ENCODE results near the gene EFCAB3.

EFCAB3 gene

DNA sequence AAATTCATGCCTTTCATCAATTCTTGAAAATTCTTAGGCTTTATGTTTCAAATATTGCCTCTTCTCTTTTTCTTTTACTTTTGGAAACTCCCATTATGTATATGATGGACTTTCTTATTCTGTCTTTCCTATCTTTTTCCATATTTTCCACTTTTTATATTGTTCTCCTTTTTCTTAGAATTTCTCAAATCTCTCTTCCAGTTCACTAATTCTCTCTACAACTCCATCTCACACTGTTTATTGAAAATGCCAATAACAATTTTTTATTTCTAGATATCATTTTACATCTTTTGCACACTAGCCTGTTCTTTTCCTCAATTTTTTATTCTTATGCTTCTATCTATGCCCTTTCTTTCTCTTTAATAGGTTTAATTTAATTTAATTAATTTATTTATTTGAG lies 43.8 kb upstream of the EFCAB3 start (continued):
- no peak for TF ChIP-seq ZNF311 (tag by site-specific recombination; IDR thresholded peaks at IDR 0.05; ENCODE audit: borderline replicate concordance)

DNA sequence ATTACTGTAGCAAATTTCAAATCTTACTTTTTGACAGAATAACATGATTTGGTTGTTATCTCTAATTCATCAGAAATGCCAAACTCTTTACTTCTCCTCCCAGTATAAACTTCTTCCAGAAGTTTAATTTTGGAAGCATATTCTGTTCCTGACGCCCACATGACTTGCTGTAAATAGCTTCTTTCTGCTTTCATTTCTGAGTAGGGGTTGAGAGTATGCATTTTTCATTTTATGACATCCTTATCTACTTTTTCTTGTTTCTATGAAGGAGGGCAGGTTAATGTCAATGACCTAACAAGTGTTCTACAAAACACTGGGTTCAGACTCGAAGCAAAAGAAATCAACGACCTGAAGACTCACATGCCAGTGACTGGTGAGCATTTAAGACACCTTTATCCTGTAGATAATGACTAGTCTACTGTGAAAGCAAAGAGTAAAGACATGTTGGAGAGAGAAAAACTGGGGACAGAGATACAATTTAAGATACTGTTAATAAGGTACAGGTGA lies 36.5 kb upstream of the EFCAB3 start:
- no peaks in the 10 kb centered on the region for H3K4me1 ChIP-seq (ENCODE audit: control insufficient read depth, insufficient read depth, low read length)
- ChIA-PET POLR2A (no interaction called here), CTCF (no interaction called here)
- H3K4me3 ChIP-seq (ENCODE audit: low read depth, low read length) = no peak overlapping the region
- TF ChIP-seq EGR2 (tag by site-specific recombination; IDR thresholded peaks at IDR 0.05; ENCODE audit: low read depth) (0 out of 2 replicates have a peak, but pooled peaks have one; percentile 26), ZFHX2 (tag by site-specific recombination; conservative IDR thresholded peaks at IDR 0.05) (peak; percentile 55; the same call in 1 of the 2 replicates), ZNF19 (tag by site-specific recombination; IDR thresholded peaks at IDR 0.05; ENCODE audit: low read depth) (no peak)
- no peaks in the 10 kb centered on the region for H3K36me3 ChIP-seq (ENCODE audit: control insufficient read depth in 2 of 2, insufficient read depth in 1 of 2, low read length in 2 of 2)
- H3K9me3 ChIP-seq (ENCODE audit: control insufficient read depth, insufficient read depth, low read depth, low read length) = no peaks in the 10 kb centered on the region
- no peak overlapping the region for H3K27ac ChIP-seq (ENCODE audit: extremely low read depth, low read depth, low read length)

- Histone ChIP-seq H3K36me3 (ENCODE audit: control insufficient read depth in 2 of 2, insufficient read depth in 1 of 2, low read length in 2 of 2) (no peaks in the 10 kb centered on the region), H3K27ac (ENCODE audit: extremely low read depth, low read depth, low read length) (no peak overlapping the region), H3K4me3 (ENCODE audit: low read depth, low read length) (no peak overlapping the region), H3K4me1 (ENCODE audit: control insufficient read depth, insufficient read depth, low read length) (no peaks in the 10 kb centered on the region), H3K9me3 (ENCODE audit: control insufficient read depth, insufficient read depth, low read depth, low read length) (no peaks in the 10 kb centered on the region)
- CTCF ChIA-PET = no interaction called here
- POLR2A ChIA-PET = no interaction called here
- TF ChIP-seq ZNF221 (tag by site-specific recombination; IDR thresholded peaks at IDR 0.05; ENCODE audit: borderline replicate concordance) (no peak), SCRT1 (tag by site-specific recombination; IDR thresholded peaks at IDR 0.05; ENCODE audit: borderline replicate concordance) (no peak), ZNF624 (tag by site-specific recombination; IDR thresholded peaks at IDR 0.05) (no peak), ZNF777 (tag by site-specific recombination; IDR thresholded peaks at IDR 0.05; ENCODE audit: borderline replicate concordance) (no peak), ZNF202 (tag by site-specific recombination; IDR thresholded peaks at IDR 0.05; ENCODE audit: borderline replicate concordance) (no peak), ZNF501 (tag by site-specific recombination; IDR thresholded peaks at IDR 0.05) (no peak), ZNF658 (tag by site-specific recombination; IDR thresholded peaks at IDR 0.05) (no peak), ZNF302 (tag by site-specific recombination; IDR thresholded peaks at IDR 0.05; ENCODE audit: low read depth) (no peak), KLF7 (tag by site-specific recombination; IDR thresholded peaks at IDR 0.05; ENCODE audit: borderline replicate concordance) (no peak), ZNF394 (tag by site-specific recombination; IDR thresholded peaks at IDR 0.05; ENCODE audit: borderline replicate concordance) (no peak), OSR2 (tag by site-specific recombination; IDR thresholded peaks at IDR 0.05) (no peak), ZNF112 (tag by site-specific recombination; IDR thresholded peaks at IDR 0.05) (no peak), ZNF133 (tag by site-specific recombination; IDR thresholded peaks at IDR 0.05) (no peak), ZNF791 (tag by site-specific recombination; IDR thresholded peaks at IDR 0.05) (no peak), ZXDB (tag by site-specific recombination; IDR thresholded peaks at IDR 0.05) (no peak), HOXD13 (CRISPR knock-in tag; IDR thresholded peaks at IDR 0.05; ENCODE audit: borderline replicate concordance) (no peak), PATZ1 (tag by site-specific recombination; IDR thresholded peaks at IDR 0.05) (no peak)
- TF ChIP-seq, protein P1, sequence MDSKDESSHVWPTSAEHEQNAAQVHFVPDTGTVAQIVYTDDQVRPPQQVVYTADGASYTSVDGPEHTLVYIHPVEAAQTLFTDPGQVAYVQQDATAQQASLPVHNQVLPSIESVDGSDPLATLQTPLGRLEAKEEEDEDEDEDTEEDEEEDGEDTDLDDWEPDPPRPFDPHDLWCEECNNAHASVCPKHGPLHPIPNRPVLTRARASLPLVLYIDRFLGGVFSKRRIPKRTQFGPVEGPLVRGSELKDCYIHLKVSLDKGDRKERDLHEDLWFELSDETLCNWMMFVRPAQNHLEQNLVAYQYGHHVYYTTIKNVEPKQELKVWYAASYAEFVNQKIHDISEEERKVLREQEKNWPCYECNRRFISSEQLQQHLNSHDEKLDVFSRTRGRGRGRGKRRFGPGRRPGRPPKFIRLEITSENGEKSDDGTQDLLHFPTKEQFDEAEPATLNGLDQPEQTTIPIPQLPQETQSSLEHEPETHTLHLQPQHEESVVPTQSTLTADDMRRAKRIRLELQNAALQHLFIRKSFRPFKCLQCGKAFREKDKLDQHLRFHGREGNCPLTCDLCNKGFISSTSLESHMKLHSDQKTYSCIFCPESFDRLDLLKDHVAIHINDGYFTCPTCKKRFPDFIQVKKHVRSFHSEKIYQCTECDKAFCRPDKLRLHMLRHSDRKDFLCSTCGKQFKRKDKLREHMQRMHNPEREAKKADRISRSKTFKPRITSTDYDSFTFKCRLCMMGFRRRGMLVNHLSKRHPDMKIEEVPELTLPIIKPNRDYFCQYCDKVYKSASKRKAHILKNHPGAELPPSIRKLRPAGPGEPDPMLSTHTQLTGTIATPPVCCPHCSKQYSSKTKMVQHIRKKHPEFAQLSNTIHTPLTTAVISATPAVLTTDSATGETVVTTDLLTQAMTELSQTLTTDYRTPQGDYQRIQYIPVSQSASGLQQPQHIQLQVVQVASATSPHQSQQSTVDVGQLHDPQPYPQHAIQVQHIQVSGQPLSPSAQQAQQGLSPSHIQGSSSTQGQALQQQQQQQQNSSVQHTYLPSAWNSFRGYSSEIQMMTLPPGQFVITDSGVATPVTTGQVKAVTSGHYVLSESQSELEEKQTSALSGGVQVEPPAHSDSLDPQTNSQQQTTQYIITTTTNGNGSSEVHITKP (tag by site-specific recombination; IDR thresholded peaks at IDR 0.05) = no peak
- TF ChIP-seq, protein P2, sequence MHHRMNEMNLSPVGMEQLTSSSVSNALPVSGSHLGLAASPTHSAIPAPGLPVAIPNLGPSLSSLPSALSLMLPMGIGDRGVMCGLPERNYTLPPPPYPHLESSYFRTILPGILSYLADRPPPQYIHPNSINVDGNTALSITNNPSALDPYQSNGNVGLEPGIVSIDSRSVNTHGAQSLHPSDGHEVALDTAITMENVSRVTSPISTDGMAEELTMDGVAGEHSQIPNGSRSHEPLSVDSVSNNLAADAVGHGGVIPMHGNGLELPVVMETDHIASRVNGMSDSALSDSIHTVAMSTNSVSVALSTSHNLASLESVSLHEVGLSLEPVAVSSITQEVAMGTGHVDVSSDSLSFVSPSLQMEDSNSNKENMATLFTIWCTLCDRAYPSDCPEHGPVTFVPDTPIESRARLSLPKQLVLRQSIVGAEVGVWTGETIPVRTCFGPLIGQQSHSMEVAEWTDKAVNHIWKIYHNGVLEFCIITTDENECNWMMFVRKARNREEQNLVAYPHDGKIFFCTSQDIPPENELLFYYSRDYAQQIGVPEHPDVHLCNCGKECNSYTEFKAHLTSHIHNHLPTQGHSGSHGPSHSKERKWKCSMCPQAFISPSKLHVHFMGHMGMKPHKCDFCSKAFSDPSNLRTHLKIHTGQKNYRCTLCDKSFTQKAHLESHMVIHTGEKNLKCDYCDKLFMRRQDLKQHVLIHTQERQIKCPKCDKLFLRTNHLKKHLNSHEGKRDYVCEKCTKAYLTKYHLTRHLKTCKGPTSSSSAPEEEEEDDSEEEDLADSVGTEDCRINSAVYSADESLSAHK (tag by site-specific recombination; IDR thresholded peaks at IDR 0.05) = no peak
Observed at GRCh38 chr17:62351176-62351575, 29.2 kb upstream of the EFCAB3 start.

Measured in HEK293 (cell line).